Esophagus squamous epithelium (tissue), 5 donors: ENCODE measurements around the gene MVB12A. TPM values are rescaled to one million over a fixed set of nuclear protein-coding genes. Genes with fewer than 3 reads are reported as not detected.
A peak's percentile ranks its signal among the peaks of the same experiment; 100 is the strongest.

ENCODE experiments used
- DNase-seq: peaks from one replicate; lab custom pipeline; 2025; lab: John Stamatoyannopoulos, UW
- H3K27ac ChIP-seq, 4 donors: fragments of 200-600 bp; sonication (generic); one replicate each; pipeline ENCODE4 v1.5.1; 2016 to 2019; ENCODE audit warnings: mild to moderate bottlenecking in 1 of 4
- H3K27me3 ChIP-seq, 4 donors: fragments of 200-600 bp; sonication (generic); 1 replicate in 3 of 4; 2 replicates in 1 of 4; pipeline versions ENCODE4 v1.5.1 to v1.6.0; 2017 to 2021; ENCODE audit warnings: antibody characterized with exemption in 1 of 4
- H3K36me3 ChIP-seq, 3 donors: fragments of 200-600 bp; sonication (generic); one replicate each; pipeline ENCODE4 v1.5.1; 2016 to 2019
- H3K4me1 ChIP-seq, 3 donors: fragments of 200-600 bp; sonication (generic); one replicate each; pipeline ENCODE4 v1.5.1; 2017 to 2019
- H3K4me3 ChIP-seq, 4 donors: fragments of 200-600 bp; sonication (generic); 1 replicate in 3 of 4; 2 replicates in 1 of 4; pipeline ENCODE4 v1.5.1; 2016 to 2019; ENCODE audit warnings: mild to moderate bottlenecking in 2 of 4, moderate library complexity in 1 of 4
- H3K9me3 ChIP-seq, 3 donors: fragments of 200-600 bp; sonication (generic); one replicate each; pipeline ENCODE4 v1.5.1; 2016 to 2019
- CTCF ChIP-seq, 6 experiments: fragments of 450-650 bp in 4 of 6; fragments of 200-600 bp in 2 of 6; sonication (generic) in 2 of 6; IDR thresholded peaks; one replicate each; pipeline ENCODE4 v1.5.1; 2016 to 2019; ENCODE audit warnings: antibody characterized with exemption in 6 of 6, mild to moderate bottlenecking in 4 of 6, moderate library complexity in 4 of 6
- POLR2A ChIP-seq, 4 donors: fragments of 450-650 bp; IDR thresholded peaks; one replicate each; pipeline ENCODE4 v1.6.1; 2017; ENCODE audit warnings: antibody characterized with exemption in 4 of 4, mild to moderate bottlenecking in 4 of 4, moderate library complexity in 3 of 4
- WGBS, 2 donors: methylation state at CpG; one replicate each; pipeline ENCODE4 v1.1.5; 2018; 5-methylcytosine and 5-hydroxymethylcytosine counted together
- intact Hi-C: fragments of 100-400 bp; cut with DNase I; formaldehyde crosslinking; loops from one replicate; pipeline ENCODE4 v1.15.0; 2022
- total RNA-seq, 4 donors: library from RNA; depleted of rRNA; stranded (reverse); fragments of >200 nt; gene quantifications; one replicate each; pipeline ENCODE4 v1.1.0, GENCODE V29; 2016
- donor health status: DM: yes; HTN: yes; CAD: no.

MVB12A gene
- total RNA-seq, 4 donors from 2014 or later: 54.0 to 96.3 (median 61.7) TPM

DNA sequence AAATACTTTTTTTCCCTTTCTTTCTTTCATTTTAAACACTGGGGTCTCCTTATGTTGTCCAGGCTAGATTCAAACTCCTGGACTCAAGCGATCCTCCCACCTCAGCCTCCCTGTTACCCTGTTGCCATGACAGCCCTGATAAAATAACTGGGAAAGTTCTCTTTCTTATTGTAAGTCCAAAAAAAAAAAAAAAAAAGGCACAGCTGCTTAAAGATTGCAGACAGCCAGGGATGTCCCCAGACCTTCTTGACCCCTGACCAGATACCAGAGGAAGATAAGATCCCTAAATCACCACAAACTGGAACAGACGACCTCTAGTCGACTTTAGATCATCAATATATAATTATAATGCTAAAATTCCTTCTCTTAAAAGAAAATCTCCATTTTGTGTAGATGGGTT lies 1.1 kb upstream of the MVB12A start:
- Histone ChIP-seq H3K9me3 (no peaks in the 10 kb centered on the region), H3K27me3 (peaks cover 0 to 3% (median 0%) of the 10 kb centered on the region in 4 donors), H3K4me1 (peaks cover 4 to 33% (median 5%) of the 10 kb centered on the region in 3 donors), H3K4me3 (peak overlapping the region in 1 of 4 donors; percentile 84), H3K27ac (peak overlapping the region in 2 of 4 donors; percentile 81 to 89), H3K36me3 (peaks cover 0 to 32% (median 0%) of the 10 kb centered on the region in 3 donors)
- TF ChIP-seq CTCF (IDR thresholded peaks at IDR 0.05): no peak
- TF ChIP-seq POLR2A (IDR thresholded peaks at IDR 0.05): no peak
- no peak for DNase-seq
- WGBS, 2 donors: 58 to 76% methylated on average over 3 of the region's 3 CpGs
- intact Hi-C loops: no loop called here

GRCh38 chr19:17419154-17419620 lies 660 bp upstream of the MVB12A start:
- Histone ChIP-seq H3K36me3 (peaks cover 0 to 32% (median 0%) of the 10 kb centered on the region in 3 donors), H3K9me3 (no peaks in the 10 kb centered on the region), H3K27me3 (peaks cover 0 to 3% (median 0%) of the 10 kb centered on the region in 4 donors), H3K27ac (peak overlapping the region; percentile 65 to 89 (median 84)), H3K4me3 (peak overlapping the region; percentile 24 to 84 (median 78)), H3K4me1 (peaks cover 4 to 33% (median 5%) of the 10 kb centered on the region in 3 donors)
- intact Hi-C loops: no loop called here
- TF ChIP-seq POLR2A (IDR thresholded peaks at IDR 0.05) (no peak), CTCF (IDR thresholded peaks at IDR 0.05) (no peak)
- DNase-seq: no peak
- 27 to 30% methylated on average over 8 of the region's 8 CpGs for WGBS, 2 donors

GRCh38 chr19:17420475-17420924 lies 653 bp downstream of the MVB12A start:
- TF ChIP-seq POLR2A (IDR thresholded peaks at IDR 0.05) (no peak), CTCF (IDR thresholded peaks at IDR 0.05) (peak in 1 of 6 experiments; percentile 4)
- H3K27ac ChIP-seq: peak overlapping the region; percentile 81 to 93 (median 88)
- H3K36me3 ChIP-seq: peaks cover 0 to 23% (median 0%) of the 10 kb centered on the region in 3 donors
- peak overlapping the region; percentile 77 to 87 (median 82) for H3K4me3 ChIP-seq
- H3K9me3 ChIP-seq: no peaks in the 10 kb centered on the region
- H3K27me3 ChIP-seq: peaks cover 0 to 1% (median 0%) of the 10 kb centered on the region in 4 donors
- 10% methylated on average over 3 to 6 of the region's 25 CpGs for WGBS, 2 donors
- peaks cover 4 to 40% (median 10%) of the 10 kb centered on the region in 3 donors for H3K4me1 ChIP-seq
- no peak for DNase-seq
- intact Hi-C loops: no loop called here

GRCh38 chr19:17421942-17422341 lies 2.1 kb downstream of the MVB12A start:
- Histone ChIP-seq H3K36me3 (peaks cover 0 to 23% (median 0%) of the 10 kb centered on the region in 3 donors), H3K27me3 (no peaks in the 10 kb centered on the region), H3K4me3 (no peak overlapping the region), H3K4me1 (peaks cover 4 to 40% (median 10%) of the 10 kb centered on the region in 3 donors), H3K27ac (no peak overlapping the region), H3K9me3 (no peaks in the 10 kb centered on the region)
- 91 to 100% methylated on average over 4 of the region's 4 CpGs for WGBS, 2 donors
- DNase-seq: no peak
- intact Hi-C loops: no loop called here
- no peak for TF ChIP-seq POLR2A (IDR thresholded peaks at IDR 0.05)
- TF ChIP-seq CTCF (IDR thresholded peaks at IDR 0.05): no peak

GRCh38 chr19:17423429-17424208 lies 3.8 kb downstream of the MVB12A start:
- no peaks in the 10 kb centered on the region for H3K27me3 ChIP-seq
- no peaks in the 10 kb centered on the region for H3K9me3 ChIP-seq
- no peak for DNase-seq
- no peak overlapping the region for H3K27ac ChIP-seq
- TF ChIP-seq CTCF (IDR thresholded peaks at IDR 0.05) (no peak), POLR2A (IDR thresholded peaks at IDR 0.05) (no peak)
- intact Hi-C loops: no loop called here
- WGBS, 2 donors: 82 to 83% methylated on average over 5 to 14 of the region's 20 CpGs
- H3K4me1 ChIP-seq: peaks cover 4 to 27% (median 10%) of the 10 kb centered on the region in 3 donors
- peaks cover 0 to 23% (median 0%) of the 10 kb centered on the region in 3 donors for H3K36me3 ChIP-seq
- H3K4me3 ChIP-seq: no peak overlapping the region
